GM12873 (cell line): Measurements from ENCODE around the gene MAPKBP1.

Source experiments
- TF ChIP-seq, protein P1 (sequence below): IDR thresholded peaks from 2 replicates; pipeline ENCODE4 v1.5.1; 2012; ENCODE audit warnings: low read depth, mild to moderate bottlenecking, moderate library complexity, low read length, control low read depth; ENCODE audit not compliant: insufficient read depth; ENCODE audit errors: missing control alignments

The MAPKBP1 gene

DNA sequence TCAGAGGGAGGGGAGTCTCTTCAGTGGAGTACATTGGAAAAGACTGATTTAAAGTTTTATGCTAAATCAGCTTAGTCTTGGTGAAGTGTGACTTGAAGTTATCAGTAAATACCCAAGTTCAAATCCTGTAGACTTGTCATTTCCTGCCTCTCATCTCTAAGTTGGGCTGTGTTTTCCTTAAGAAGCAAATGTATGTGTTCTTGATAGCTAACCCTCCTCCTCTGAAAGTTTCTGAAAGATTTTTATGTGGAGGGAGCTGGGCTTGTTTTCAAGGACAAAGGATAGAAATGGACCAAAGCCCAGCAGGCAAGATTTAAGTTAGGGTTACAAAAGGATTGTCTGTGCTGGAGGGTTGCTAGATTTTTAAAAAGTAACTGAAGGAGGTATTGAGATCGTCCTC, 4.2 kb downstream of the MAPKBP1 start:
- TF ChIP-seq, protein P1, sequence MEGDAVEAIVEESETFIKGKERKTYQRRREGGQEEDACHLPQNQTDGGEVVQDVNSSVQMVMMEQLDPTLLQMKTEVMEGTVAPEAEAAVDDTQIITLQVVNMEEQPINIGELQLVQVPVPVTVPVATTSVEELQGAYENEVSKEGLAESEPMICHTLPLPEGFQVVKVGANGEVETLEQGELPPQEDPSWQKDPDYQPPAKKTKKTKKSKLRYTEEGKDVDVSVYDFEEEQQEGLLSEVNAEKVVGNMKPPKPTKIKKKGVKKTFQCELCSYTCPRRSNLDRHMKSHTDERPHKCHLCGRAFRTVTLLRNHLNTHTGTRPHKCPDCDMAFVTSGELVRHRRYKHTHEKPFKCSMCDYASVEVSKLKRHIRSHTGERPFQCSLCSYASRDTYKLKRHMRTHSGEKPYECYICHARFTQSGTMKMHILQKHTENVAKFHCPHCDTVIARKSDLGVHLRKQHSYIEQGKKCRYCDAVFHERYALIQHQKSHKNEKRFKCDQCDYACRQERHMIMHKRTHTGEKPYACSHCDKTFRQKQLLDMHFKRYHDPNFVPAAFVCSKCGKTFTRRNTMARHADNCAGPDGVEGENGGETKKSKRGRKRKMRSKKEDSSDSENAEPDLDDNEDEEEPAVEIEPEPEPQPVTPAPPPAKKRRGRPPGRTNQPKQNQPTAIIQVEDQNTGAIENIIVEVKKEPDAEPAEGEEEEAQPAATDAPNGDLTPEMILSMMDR = no peak

DNA sequence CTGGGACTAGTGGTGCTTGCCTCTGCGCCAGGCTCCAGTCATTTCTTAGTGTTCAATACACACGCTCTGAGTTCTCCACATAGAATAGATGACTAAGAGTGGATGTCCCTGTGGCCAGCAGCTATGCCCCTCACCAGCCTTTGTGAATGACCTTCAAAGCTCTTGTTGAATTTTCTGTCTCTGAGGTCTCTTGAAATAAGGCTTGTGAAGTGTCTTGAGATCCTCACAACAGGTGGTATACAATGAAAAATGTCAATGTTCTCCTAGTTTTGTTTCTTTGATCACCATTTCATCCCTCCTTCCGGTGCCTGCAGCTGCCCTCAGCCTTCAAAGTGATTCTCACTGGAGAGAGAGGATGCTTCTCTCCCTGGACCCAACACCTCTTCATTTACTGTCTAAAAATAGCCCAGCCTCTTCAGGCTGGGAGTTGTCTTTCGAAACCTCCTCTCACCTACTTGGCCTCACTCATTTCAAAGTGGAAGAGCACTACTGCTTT, 5.4 kb downstream of the MAPKBP1 start:
- TF ChIP-seq, protein P1 = no peak

DNA sequence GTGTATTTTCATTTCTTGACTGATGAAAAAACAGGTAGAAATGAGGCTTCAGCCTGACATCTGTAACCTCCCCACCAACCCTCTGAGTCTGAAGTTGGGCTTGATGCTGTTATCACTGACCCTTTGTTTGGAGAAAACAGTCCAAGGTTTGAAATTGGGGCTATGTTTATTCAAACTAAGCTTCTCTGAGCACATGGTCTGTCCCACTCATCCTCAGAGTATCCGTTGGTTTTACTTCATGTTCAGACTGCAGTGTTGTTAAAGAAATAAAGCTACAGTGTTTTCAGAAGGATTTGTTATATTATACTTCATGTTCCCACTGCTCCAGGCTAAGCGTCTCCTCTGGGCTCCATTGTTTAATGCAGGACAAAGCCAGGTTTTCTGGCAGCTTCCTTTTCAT, 6.0 kb downstream of the MAPKBP1 start:
- TF ChIP-seq, protein P1 = no peak

DNA sequence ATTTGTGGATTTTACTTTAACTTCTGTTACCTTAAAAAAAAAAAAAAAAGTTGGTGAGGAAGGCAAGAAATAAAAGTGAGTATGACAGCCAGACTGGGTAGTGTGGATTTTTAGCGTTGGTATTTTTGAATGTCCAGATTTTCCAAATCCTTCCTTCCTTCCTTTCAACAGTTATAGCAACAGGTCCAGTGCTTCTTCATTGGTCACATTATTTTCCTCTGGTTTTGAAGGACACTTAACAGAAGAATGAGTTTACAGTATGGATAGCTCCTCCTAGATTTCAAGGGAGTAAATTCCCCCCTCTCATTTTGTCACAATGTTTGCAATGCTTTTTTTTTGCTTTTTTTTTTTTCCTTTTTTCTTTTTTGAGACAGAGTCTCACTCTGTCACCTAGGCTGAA, 6.4 kb downstream of the MAPKBP1 start:
- TF ChIP-seq, protein P1 = no peak

DNA sequence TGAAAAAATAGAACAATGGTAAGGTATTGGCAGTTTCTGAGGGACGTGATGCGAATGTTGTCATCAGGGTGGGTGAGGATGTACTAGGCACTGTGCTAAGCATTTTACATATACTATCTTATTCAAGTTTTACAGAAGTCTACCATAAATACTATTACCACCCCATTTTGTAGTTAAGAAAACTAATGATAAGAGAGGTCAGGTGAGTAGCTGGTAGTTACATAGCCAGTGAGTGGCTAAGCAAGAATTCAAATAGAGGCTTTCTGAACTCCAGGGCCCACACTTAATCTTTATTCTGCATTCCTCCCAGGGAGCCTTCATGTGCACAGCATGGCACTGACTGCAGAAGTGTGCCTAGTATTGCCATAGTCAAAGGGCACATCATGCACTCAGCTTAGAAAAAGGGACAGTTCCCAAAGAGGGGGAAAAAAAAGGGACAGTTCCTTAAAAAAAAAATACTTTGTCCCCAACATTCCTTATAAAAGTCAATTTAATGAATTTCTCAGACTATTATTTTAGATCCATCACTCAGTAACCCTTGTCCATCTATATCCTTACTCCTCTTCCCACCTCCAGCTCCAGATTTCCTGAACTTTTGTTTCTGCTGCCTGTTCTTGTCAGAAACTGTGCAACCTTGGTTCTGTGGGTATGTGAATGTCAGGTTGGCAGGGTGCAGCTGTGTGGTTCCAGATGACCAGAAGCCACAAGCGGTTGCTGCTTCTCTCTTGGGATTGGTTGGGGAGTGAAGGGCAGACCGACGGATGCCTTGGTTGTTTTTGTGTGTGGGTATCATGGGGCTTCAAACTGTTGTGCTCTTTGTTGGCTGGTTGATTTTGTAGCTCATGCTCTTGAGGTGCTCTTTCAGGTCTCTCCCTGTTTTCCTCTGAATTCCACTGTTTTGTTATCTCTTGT, 8.3 kb downstream of the MAPKBP1 start:
- TF ChIP-seq, protein P1 = no peak

GRCh38 chr15:41783296-41783695, 9.0 kb downstream of the MAPKBP1 start:
- TF ChIP-seq, protein P1 = no peak

DNA sequence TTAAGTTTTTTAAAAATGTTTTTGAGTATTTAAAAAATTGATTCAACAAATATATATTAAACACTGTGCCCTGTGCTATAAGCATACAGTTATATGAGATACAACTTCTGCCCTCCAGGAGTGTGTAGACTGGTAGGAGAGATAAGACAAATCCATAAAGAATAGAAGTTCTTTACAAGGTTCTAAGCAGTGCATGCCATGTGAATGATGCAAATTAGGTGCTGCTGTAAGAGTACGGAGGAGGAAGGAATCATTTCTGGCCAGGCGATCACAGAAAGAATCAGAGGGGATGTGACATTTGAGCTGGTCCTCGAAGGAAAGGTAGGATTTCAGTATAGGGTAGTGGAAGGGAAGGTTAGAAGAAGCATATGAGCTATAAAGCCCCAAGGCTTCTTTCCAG, 14.0 kb downstream of the MAPKBP1 start:
- TF ChIP-seq, protein P1 = no peak
